AG09309 (cell line): ENCODE measurements around the gene PRKAG2.
"Not testable (repeated sequence)": the region's sequence is repeated elsewhere in the genome, so short reads cannot be mapped to it uniquely, and the experiment has no call there.

Experiments used
- DNase-seq: peaks from one replicate; pipeline ENCODE4 v3.0.0-alpha.2; 2010; ENCODE audit warnings: low read depth
- H3K4me3 ChIP-seq: 2 replicates; pipeline ENCODE4 v1.5.1; 2011; ENCODE audit warnings: mild to moderate bottlenecking, low read depth, low read length, moderate library complexity; ENCODE audit not compliant: control insufficient read depth
- TF ChIP-seq, protein P1 (sequence below): IDR thresholded peaks from 2 replicates; pipeline ENCODE4 v1.5.1; 2011; ENCODE audit warnings: mild to moderate bottlenecking, low read depth, low read length, inconsistent platforms; ENCODE audit not compliant: insufficient read depth, control insufficient read depth; ENCODE audit errors: missing control alignments

Gene PRKAG2

DNA sequence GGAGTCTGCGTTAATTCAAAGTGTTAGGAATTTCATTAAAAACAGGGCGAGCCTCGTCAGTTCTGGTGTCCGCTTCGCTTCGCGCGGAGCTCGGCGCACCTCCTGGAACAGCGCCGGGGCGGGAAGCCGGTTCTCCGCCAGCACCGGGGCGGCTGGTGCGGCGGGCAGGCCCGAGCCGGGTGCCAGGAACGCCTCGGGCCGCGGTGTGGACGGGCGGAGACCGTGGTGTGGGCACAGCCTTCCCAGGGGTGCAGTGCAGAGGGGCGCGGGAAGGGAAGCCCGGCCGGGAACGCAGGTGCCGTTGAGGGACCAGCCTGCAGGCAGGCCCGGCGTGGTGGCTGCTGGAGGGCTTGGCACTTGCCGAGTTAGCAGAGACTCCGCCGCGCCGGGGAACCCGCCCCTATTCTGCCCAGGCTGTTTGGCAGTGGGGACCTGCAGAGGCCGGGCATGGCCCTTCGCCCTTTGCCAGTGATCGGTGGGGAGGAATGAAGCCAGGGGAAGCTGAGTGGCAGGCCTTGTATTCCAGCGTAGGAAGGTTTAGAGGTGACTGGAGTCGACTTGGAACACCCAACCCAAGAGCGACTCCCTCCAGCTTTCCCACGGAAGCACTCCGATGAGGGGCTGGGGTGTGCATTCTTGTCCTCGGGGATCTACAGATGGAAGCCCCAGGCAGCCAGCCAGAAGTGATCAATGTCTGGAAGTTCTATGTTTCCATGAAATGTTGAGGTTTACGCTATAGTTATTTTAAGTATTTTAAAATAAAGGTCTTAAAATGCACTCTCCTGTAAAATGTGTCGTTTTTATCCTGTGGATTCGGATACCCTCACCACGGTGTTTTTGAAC lies 356.3 kb downstream of the PRKAG2 start:
- H3K4me3 ChIP-seq, result peak overlapping the region; percentile 49
- no peak for DNase-seq
- TF ChIP-seq, protein P1, sequence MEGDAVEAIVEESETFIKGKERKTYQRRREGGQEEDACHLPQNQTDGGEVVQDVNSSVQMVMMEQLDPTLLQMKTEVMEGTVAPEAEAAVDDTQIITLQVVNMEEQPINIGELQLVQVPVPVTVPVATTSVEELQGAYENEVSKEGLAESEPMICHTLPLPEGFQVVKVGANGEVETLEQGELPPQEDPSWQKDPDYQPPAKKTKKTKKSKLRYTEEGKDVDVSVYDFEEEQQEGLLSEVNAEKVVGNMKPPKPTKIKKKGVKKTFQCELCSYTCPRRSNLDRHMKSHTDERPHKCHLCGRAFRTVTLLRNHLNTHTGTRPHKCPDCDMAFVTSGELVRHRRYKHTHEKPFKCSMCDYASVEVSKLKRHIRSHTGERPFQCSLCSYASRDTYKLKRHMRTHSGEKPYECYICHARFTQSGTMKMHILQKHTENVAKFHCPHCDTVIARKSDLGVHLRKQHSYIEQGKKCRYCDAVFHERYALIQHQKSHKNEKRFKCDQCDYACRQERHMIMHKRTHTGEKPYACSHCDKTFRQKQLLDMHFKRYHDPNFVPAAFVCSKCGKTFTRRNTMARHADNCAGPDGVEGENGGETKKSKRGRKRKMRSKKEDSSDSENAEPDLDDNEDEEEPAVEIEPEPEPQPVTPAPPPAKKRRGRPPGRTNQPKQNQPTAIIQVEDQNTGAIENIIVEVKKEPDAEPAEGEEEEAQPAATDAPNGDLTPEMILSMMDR, result no peak

DNA sequence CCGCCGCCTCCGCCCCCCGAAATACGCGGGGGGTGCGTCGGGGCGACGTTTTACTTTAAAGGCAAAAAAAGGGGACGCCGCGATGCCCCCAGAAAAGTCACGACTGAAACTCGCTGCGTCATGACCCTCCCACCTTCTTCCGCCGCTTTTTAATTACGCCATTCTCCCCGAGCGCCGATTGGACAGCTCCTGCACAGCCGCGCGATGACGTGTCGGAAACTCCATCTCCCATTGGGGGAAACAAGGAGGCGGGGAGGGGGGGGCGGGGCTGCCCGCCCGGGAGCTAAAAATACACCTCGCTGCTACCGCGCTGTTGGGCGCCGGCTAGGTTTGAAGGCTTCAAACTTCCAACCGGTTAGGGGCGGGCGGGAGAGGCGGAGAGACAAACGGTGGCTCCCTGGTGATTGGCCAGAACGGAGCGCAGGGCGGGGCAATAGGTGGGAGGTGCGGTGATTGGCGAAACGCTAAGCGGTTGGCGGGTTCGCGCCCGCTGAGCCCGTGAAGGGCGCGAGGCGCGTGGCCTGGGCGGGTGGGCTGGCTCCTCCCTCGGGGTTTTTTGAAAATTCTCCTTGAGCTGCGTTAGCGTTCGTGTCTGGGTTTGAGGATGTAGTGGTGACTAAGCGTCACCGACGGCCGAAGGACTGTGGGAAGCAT lies 357.0 kb downstream of the PRKAG2 start, which contains the start of gene RHEB:
Gene RHEB (minus strand): TSS at position 131 of the 654 bp plus-strand sequence. CDS start 384 bp downstream, outside the sequence.
- TF ChIP-seq, protein P1, result no peak
- peak; percentile 98 for DNase-seq

DNA sequence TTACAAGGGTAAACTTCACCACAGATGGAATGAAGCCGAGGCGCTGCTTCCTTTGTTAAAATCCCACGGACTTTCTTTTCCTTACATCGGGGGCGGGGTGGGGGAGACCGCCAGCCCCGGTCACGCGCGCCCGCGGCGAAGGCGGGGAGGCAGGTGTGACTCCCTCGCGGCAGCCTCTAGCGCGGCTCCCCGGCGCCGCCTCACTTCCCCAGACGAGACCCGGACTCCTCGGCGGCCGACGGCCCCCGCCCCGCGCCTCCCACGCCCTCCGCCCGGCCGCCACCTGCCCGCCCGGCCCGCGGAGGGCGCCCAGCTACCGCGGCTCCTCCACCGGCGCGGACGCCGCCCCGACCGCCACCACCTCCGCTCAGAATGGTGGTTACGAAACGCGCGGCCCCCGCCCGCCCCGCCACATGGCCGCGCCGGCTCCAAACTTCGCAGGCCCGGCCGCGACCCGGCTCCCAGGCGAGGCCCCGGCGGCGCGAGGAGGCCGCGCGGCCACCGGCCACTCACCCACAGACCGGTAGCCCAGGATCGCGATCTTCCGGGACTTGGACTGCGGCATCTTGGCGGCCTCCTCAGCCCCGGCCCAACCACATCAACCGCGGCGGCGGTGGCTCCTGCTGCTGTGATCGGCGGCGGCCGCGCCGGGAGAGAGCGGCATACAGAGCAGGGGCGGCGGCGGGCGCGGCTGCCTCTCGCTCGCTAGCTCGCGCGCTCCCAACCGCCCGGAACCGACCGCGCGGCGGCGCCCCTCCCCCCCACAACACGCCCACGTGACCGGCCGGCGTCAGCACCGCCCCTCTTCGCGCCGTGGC lies 357.8 kb downstream of the PRKAG2 start:
- not testable (repeated sequence) for DNase-seq

More for the DNA sequence above, 357.0 kb downstream of the PRKAG2 start, which contains the start of gene RHEB:
- H3K4me3 ChIP-seq, result peak within 1 kb of the TSS; percentile 60

DNA sequence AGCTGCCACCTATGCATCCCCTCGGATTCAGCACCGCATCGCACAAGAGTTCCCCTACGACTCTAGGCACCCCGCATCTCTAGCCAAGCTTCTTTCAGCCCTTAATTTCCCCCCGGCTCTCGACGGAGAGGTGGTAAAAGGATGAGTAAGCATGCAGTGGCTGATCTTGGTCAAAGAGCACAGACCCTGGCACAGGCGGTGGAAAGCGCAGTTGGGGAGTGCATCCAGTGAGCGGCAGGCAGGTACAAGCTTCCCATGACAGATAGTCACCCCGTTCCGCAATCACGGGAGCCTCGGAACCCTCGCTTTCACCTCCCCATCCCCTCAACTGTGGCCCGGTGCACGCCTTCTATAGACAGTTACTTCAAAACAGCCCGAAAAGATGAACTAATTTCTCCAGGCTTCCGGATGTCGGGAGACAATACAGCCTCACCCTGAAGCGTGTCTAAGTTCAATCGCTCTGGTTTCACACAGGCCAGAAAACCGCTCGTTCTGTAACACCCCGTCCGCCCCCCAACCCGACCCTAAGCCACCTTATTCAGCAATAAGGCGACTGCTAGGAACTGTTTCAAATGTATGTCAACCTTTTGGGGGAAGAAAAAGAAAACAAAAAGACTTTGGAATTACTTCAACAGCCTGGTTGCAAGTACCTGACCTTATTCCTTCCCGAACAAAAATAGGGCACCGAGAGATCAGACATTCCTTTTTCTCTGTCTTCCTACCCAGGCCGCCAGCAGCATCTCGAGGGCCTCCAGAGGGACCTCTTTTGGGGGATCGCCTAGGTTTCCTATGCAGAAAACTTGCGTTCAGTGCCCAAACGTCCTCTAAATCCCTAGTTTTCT lies 358.6 kb downstream of the PRKAG2 start:
- no peak for DNase-seq
- TF ChIP-seq, protein P1, result no peak
- H3K4me3 ChIP-seq, result peak overlapping the region; percentile 60

More for the DNA sequence above, 357.8 kb downstream of the PRKAG2 start:
- H3K4me3 ChIP-seq, result peak overlapping the region; percentile 60

DNA sequence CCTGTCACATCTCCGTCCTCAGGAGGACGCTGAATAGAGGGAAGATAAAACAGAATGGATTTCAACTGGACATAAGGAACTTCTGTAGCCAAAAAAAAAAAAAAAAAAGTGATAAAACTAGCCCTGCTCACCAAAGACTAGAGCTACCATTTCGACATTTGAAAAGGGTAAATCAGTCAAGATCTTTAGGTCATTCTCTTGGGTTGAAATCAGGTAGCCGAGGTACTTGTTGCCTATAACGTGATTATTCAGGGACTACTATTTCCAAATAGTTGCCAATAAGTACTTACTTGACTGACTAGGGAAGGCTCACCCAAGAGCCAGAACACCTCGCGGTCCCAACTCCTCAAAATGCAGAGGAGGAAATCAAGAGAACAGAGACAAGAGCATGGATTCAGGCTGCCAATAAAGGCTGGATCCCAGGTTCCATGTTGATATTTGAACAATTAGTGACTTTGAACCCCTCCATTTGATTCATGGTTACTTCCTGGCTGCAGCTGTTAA lies 359.3 kb downstream of the PRKAG2 start:
- peak overlapping the region; percentile 60 for H3K4me3 ChIP-seq
- no peak for DNase-seq
- TF ChIP-seq, protein P1, result no peak

DNA sequence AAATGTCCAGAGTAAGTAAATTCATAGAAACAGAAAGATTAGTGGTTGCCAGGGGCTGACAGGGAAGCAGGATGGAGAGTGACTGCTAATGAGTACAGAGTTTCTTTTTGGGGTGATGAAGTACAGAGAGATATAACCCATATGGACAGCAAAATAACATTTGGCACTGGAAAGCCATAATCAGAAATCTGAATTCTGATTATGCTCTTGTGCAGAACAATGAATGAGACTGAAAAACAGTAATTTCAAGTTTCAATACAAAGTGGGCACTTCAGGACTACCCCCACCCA lies 361.7 kb downstream of the PRKAG2 start:
- no peak overlapping the region for H3K4me3 ChIP-seq
- no peak for DNase-seq
- TF ChIP-seq, protein P1, result no peak
